HG02798 (cell line): ENCODE data around the gene CAPN10.

Experiments used
- ATAC-seq: cut with Tn5 transposase; IDR thresholded peaks from one replicate; pipeline ENCODE4 v1.9.1; 2021; ENCODE audit warnings: mild to moderate bottlenecking; ENCODE audit not compliant: unreplicated experiment, poor library complexity

CAPN10 gene

GRCh38 chr2:240573516-240574385 lies 12.8 kb upstream of the CAPN10 start:
- no peak for ATAC-seq

DNA sequence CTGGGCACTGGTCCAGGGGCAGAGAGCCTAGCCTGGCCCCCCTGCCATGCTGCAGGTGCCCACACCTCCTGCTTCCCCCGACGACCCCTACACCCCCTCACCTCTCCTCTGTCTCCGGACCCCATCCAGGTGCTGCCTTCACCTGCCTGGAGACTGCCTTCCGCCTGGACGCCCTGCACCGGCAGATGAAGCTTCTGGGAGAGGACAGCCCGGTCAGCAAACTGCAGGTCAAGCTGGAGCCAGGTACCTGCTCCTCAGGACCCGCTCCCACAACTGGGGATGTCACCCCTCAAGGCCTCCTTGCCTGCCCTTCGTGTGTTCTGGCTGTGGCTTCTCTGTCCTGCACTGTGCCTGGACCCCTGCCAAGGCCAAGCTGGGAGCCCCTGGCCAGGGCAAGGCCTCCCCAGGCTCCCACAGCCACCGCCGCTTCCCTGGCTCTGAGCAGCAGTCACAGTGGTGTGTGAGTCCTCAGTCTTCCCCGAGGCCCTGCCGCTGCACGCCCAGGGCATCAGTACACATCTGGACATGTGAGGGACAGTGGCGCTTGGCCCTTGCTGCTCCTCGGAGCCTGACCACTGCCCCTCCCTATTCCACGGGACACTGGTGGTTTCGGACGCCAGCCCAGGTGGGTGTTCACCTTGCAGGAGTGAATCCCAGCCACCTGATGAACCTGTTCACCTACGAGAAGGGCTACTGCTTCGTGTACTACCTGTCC lies 12.0 kb upstream of the CAPN10 start:
- ATAC-seq: no peak

GRCh38 chr2:240575101-240575965 lies 11.2 kb upstream of the CAPN10 start:
- no peak for ATAC-seq

- ATAC-seq: no peak
Measured at GRCh38 chr2:240576036-240576435, 10.5 kb upstream of the CAPN10 start.

DNA sequence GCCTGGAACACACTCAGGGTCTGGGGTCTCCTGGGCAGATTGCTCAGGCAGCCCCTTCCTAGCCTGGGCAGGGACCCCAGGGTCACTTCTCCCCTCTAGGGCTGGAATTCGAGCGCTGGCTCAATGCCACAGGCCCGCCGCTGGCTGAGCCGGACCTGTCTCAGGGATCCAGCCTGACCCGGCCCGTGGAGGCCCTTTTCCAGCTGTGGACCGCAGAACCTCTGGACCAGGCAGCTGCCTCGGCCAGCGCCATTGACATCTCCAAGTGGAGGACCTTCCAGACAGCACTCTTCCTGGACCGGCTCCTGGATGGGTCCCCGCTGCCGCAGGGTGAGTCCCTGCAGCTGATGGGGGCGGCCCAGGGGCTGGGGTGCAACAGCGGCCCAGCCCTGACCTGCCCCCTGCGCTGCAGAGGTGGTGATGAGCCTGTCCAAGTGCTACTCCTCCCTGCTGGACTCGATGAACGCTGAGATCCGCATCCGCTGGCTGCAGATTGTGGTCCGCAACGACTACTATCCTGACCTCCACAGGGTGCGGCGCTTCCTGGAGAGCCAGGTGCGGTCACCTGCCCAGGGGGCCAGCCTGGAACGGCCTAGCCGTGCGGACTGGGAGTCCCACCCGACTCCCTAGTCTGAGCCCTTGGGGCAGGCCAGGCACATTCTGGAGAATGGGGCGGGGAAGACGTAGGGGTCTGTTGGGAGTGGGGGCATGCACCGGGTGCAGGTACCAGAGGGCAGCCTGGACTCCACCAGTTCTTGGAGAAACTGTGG lies 9.9 kb upstream of the CAPN10 start:
- no peak for ATAC-seq

- no peak for ATAC-seq
Measured at GRCh38 chr2:240577281-240578109, 9.0 kb upstream of the CAPN10 start.

DNA sequence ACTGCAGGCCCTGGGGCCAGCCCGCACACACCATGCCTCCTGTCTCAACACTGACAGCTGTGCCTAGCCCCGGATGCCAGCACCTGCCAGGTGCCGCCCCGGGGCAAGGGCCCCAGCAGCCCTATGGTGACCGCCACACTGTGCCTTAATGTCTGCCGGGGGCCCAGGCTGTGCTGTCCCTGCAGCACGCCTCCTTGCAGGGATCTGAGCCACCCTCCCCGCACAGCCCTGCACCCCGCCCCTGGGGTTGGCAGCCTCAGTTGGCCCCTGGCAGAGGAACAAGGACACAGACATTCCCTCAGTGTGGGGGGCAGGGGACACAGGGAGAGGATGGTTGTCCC lies 8.5 kb upstream of the CAPN10 start:
- no peak for ATAC-seq

DNA sequence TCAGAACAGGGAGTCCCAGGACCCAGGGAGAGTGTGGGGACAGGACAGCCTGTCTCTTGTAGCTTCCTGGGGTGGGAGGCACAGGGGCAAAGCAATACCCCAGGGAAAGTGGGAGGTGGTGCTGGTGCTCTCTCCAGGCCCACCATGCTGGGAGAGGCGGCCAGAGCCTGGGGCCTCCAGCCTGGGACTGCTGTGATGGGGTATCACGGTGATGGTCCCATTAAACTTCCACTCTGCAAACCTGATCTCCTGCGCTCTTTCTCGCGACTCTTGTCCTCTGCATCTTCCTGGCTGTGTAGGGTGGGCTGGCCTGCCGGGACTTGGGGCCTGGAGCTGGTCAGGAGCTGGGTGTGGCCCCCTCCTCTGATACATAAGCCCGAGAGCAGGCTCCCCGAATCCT lies 8.0 kb upstream of the CAPN10 start:
- ATAC-seq: no peak

DNA sequence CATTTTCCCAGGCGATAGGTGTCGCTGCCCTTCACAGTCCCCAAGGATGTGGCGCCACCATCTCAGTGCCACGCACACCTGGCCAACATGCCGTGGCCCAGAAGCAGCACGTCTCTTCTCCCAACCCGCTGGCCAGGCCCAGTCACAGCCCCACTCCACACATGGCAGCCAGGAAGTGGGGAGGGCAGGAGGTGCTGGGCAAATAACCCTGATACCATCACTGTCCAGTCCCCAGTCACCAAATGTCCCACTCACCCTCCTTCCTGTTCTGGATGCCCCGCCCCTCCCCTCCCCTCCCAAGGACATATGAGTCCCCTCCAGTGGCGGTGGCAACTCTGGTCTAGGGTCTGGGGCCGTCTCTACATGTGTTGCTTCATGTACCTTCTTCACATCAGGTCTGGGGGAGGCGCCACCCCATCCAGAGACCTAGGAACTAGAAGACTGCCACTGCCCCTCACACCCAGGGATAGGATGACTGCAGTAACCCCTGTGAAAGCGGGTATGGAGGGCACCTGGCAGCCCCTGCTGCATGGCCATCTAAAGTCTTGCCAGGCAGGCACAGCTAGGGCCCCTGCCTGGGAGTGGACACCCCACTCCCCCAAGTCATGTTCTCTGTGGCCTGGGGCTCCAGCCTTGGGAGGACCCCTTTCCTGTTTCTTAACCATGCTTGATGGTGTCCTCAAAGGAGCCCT lies 7.3 kb upstream of the CAPN10 start:
- no peak for ATAC-seq

DNA sequence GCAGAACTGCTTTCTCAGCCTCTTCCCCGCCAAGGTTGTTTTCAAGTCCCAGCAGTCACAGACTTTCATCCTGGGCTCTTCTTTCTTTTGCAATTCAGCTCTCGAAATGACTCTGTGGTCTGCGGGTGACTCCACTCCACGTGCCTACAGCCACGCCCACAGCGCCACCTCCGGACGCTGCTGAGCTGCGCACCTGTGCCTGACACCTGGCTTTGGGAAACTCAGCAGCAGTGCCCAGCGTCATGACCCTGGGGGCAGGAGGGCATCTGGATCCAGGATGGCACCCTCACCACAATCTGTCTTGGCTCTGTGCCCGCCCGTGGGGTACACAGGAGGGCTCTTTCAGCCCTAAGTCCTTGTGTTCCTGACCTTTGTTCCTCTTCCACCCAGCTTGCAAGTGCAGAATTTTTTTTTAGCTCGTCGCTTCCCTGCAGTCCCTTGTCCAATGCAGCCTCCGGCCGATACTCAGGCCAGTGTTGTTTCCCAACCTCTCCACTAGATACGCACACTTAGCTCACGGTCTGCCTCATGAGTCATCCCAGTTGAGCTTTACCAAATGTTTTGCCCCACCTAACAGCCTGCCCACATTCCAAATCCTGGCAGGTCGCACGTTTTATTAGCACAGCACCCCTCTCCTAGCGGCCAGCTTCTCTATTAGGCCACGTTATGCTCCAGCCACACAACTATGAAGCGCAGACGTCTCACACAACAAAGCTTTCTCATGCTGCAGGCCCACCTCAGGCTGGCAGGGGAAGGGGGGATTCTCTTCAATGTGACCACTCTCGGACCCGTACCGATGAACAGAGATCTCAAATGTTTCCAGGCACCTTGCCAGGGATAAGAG lies 6.5 kb upstream of the CAPN10 start:
- ATAC-seq: peak; percentile 33

DNA sequence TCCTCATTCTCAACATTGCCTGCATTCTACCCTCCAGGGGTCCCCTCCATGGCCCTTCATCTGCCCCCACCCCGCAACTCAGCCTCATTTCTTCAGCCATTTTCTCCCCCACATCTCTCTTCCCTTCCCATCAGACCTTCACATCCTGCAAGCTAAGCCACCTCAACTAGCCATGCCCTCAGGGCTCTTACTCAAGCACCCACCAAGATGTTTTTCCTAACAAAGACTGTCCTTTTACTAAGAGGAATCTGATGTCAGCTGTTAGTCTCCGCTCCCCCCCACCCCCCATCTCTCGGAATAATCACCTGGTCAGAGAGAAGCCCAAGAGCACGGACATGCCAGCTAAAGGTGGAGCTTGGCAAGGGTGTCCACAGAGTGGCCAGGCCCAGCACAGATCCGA lies 4.7 kb upstream of the CAPN10 start:
- no peak for ATAC-seq

GRCh38 chr2:240582781-240583180 lies 3.8 kb upstream of the CAPN10 start:
- ATAC-seq: no peak

DNA sequence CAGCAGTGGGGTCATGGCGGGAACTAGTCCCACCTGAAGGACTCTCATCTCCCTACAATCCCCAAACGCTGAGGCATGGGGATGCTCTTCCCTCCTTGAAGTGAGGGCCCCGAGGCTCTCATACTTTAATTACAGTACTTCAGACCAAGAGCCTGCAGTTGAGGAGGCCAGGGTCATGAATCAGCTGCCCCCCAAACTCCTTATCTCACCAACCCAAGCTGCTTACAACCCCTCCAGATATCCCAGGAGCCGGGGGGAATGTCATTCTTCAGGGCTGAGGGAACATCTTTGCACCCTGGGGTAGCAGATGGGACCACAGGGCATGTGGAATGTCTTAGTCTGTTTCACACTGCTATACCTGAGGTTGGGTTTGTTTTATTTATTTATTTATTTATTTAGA lies 2.8 kb upstream of the CAPN10 start:
- ATAC-seq: no peak

- peak; percentile 63 for ATAC-seq
Measured at GRCh38 chr2:240584486-240585031, 2.0 kb upstream of the CAPN10 start.

DNA sequence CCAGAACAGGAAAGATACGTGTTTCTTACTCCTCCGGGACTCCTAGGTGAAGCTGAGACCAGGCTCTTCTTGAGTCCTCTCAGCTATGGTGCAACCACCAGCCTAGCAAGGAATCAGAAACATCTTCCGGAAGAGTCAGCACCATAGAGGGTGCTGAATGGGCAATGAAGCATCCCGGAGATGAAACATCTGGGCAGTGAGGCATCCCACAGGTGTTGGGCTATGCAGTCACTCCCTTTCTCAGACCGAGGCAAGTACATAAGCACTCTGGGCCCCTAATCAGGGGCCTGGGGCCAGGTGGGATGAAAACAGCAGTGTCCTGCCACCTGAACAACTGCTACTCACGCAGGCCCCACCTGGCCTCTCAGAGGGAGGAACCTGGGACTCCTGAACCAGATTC lies 1.4 kb upstream of the CAPN10 start:
- ATAC-seq: peak; percentile 9

GRCh38 chr2:240585681-240586197 lies 795 bp upstream of the CAPN10 start:
- ATAC-seq: no peak
